Measurements from ENCODE around the gene FAM169A. TPM values are rescaled to one million over a fixed set of nuclear protein-coding genes. Genes with fewer than 3 reads are reported as not detected.
"Not testable (repeated sequence)": the region's sequence is repeated elsewhere in the genome, so short reads cannot be mapped to it uniquely, and the experiment has no call there.

The FAM169A gene
- total RNA-seq, 1 experiment from 2014 or later, result 23.2 TPM

DNA sequence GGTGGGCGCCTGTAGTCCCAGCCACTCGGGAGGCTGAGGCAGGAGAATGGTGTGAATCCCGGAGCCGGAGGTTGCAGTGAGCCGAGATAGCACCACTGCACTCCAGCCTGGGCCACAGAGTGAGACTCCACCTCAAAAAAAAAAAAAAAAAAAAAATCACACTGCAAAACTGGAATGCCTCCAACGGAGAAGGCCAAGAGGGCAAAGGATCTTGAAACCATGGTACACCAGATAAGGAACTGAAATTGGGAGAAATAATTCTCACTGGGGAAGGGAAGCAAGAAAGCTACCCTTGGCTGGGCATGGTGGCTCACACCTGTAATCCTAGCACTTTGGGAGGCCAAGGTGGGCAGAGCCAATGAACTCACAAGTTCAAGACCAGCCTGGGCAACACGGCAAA lies 9.2 kb downstream of the FAM169A start:
- H3K9me2 ChIP-seq (ENCODE audit: insufficient read depth); H3K36me3 ChIP-seq (ENCODE audit: control insufficient read depth in 1 of 2, insufficient read depth in 2 of 2, low read length in 2 of 2); ATAC-seq; H2AFZ ChIP-seq (ENCODE audit: low read depth, low read length, poor library complexity, severe bottlenecking); H4K20me1 ChIP-seq (ENCODE audit: insufficient read depth); H3K4me1 ChIP-seq (ENCODE audit: control insufficient read depth in 1 of 2, insufficient read depth in 2 of 2, low read length in 2 of 2); CTCF ChIA-PET; DNase-seq (ENCODE audit: low read depth, low spot score); H3K9me3 ChIP-seq (ENCODE audit: control insufficient read depth in 1 of 2, insufficient read depth in 1 of 2, low read depth in 1 of 2, low read length in 2 of 2); H3K9ac ChIP-seq (ENCODE audit: low read length); intact Hi-C loops (cut with micrococcal nuclease); POLR2A ChIA-PET; H3K27me3 ChIP-seq (ENCODE audit: insufficient read depth, low read length); H3K4me2 ChIP-seq (ENCODE audit: low read length); H3K4me3 ChIP-seq (replicated peaks in 1 of 2; ENCODE audit: low read depth in 1 of 2, low read length in 2 of 2); RAD21 ChIA-PET (ENCODE audit: low non-redundant PET in 1 of 2, low total read pairs in 2 of 2, uncharacterized antibody in 2 of 2, unreplicated experiment in 2 of 2); BruUV-seq (replicated peaks); H3K27ac ChIP-seq (ENCODE audit: low read depth, low read length): not testable (repeated sequence)
- peaks cover 58% of the 10 kb centered on the region for H3K79me2 ChIP-seq (ENCODE audit: insufficient read depth, low read length)

DNA sequence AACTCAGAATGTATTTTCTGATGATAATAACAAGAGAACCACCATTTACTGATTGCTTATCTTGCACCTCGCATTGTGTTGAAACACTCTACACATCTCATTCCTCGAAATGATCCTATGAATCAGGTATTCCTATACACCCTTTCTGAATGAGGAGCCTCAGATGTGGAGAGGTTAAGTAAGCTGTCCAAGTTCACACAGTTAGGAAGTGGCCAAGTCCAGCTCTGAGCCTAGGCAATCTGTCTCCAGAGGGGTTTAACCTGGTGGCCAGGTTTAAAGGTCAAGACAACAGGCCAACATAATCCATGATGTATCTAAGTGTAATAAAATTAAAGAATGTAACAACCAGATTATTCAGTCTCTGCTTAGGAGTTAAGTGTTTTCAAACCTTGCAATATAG lies 12.9 kb downstream of the FAM169A start:
- Histone ChIP-seq H3K27ac (ENCODE audit: low read depth, low read length) (no peak overlapping the region), H3K4me2 (ENCODE audit: low read length) (no peak overlapping the region), H4K20me1 (ENCODE audit: insufficient read depth) (no peaks in the 10 kb centered on the region), H3K9ac (ENCODE audit: low read length) (no peak overlapping the region), H3K9me2 (ENCODE audit: insufficient read depth) (peaks cover 4% of the 10 kb centered on the region; the same call in 1 of the 2 replicates), H3K4me3 (replicated peaks in 1 of 2; ENCODE audit: low read depth in 1 of 2, low read length in 2 of 2) (no peak overlapping the region), H3K27me3 (ENCODE audit: insufficient read depth, low read length) (no peaks in the 10 kb centered on the region), H3K79me2 (ENCODE audit: insufficient read depth, low read length) (peaks cover 41% of the 10 kb centered on the region), H3K36me3 (ENCODE audit: control insufficient read depth in 1 of 2, insufficient read depth in 2 of 2, low read length in 2 of 2) (no peaks in the 10 kb centered on the region), H2AFZ (ENCODE audit: low read depth, low read length, poor library complexity, severe bottlenecking) (no peak overlapping the region), H3K9me3 (ENCODE audit: control insufficient read depth in 1 of 2, insufficient read depth in 1 of 2, low read depth in 1 of 2, low read length in 2 of 2) (no peaks in the 10 kb centered on the region), H3K4me1 (ENCODE audit: control insufficient read depth in 1 of 2, insufficient read depth in 2 of 2, low read length in 2 of 2) (no peaks in the 10 kb centered on the region; a peak in 1 of 4 replicates)
- DNase-seq (ENCODE audit: low read depth, low spot score) (no peak), ATAC-seq (no peak)
- RAD21 ChIA-PET (ENCODE audit: low non-redundant PET in 1 of 2, low total read pairs in 2 of 2, uncharacterized antibody in 2 of 2, unreplicated experiment in 2 of 2), result no interaction called here
- BruUV-seq (replicated peaks), result no TSS peak
- CTCF ChIA-PET, result no interaction called here
- TF ChIP-seq EZH2phosphoT487 (IDR thresholded peaks at IDR 0.05; ENCODE audit: borderline replicate concordance), result no peak
- intact Hi-C loops (cut with micrococcal nuclease), result no loop called here
- POLR2A ChIA-PET, result no interaction called here

GRCh38 chr5:74851684-74852353 lies 14.4 kb downstream of the FAM169A start:
- Histone ChIP-seq H3K27ac (ENCODE audit: low read depth, low read length) (no peak overlapping the region), H3K4me1 (ENCODE audit: control insufficient read depth in 1 of 2, insufficient read depth in 2 of 2, low read length in 2 of 2) (no peaks in the 10 kb centered on the region; a peak in 1 of 4 replicates), H3K9me3 (ENCODE audit: control insufficient read depth in 1 of 2, insufficient read depth in 1 of 2, low read depth in 1 of 2, low read length in 2 of 2) (no peaks in the 10 kb centered on the region), H3K79me2 (ENCODE audit: insufficient read depth, low read length) (peaks cover 41% of the 10 kb centered on the region), H3K4me3 (replicated peaks in 1 of 2; ENCODE audit: low read depth in 1 of 2, low read length in 2 of 2) (no peak overlapping the region), H3K9ac (ENCODE audit: low read length) (no peak overlapping the region), H2AFZ (ENCODE audit: low read depth, low read length, poor library complexity, severe bottlenecking) (no peak overlapping the region), H3K27me3 (ENCODE audit: insufficient read depth, low read length) (no peaks in the 10 kb centered on the region), H3K36me3 (ENCODE audit: control insufficient read depth in 1 of 2, insufficient read depth in 2 of 2, low read length in 2 of 2) (no peaks in the 10 kb centered on the region), H4K20me1 (ENCODE audit: insufficient read depth) (no peaks in the 10 kb centered on the region), H3K9me2 (ENCODE audit: insufficient read depth) (peaks cover 4% of the 10 kb centered on the region; the same call in 1 of the 2 replicates), H3K4me2 (ENCODE audit: low read length) (no peak overlapping the region)
- POLR2A ChIA-PET, result no interaction called here
- no peak for ATAC-seq
- TF ChIP-seq SP1 (IDR thresholded peaks at IDR 0.05; ENCODE audit: low read depth) (no peak), SRF (IDR thresholded peaks at IDR 0.05; ENCODE audit: low read depth) (no peak), POLR2A (IDR thresholded peaks at IDR 0.05; ENCODE audit: borderline replicate concordance, extremely low read depth, insufficient read depth, insufficient read length) (no peak), CBX3 (IDR thresholded peaks at IDR 0.05; ENCODE audit: low read depth) (no peak), ZFX (IDR thresholded peaks at IDR 0.05) (no peak)
- TF ChIP-seq, protein P1, sequence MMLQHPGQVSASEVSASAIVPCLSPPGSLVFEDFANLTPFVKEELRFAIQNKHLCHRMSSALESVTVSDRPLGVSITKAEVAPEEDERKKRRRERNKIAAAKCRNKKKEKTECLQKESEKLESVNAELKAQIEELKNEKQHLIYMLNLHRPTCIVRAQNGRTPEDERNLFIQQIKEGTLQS (IDR thresholded peaks at IDR 0.05), result no peak
- CTCF ChIA-PET, result no interaction called here
- RAD21 ChIA-PET (ENCODE audit: low non-redundant PET in 1 of 2, low total read pairs in 2 of 2, uncharacterized antibody in 2 of 2, unreplicated experiment in 2 of 2), result no interaction called here
- intact Hi-C loops (cut with micrococcal nuclease), result no loop called here
- no TSS peak for BruUV-seq (replicated peaks)
- DNase-seq (ENCODE audit: low read depth, low spot score), result no peak
